ENCODE data around the gene VSTM2B.

VSTM2B gene

GRCh38 chr19:29497686-29498436, 27.9 kb upstream of the VSTM2B start:
- DNase-seq = no peak

- DNase-seq = no peak
Measured at GRCh38 chr19:29499261-29499920, 26.4 kb upstream of the VSTM2B start.

DNA sequence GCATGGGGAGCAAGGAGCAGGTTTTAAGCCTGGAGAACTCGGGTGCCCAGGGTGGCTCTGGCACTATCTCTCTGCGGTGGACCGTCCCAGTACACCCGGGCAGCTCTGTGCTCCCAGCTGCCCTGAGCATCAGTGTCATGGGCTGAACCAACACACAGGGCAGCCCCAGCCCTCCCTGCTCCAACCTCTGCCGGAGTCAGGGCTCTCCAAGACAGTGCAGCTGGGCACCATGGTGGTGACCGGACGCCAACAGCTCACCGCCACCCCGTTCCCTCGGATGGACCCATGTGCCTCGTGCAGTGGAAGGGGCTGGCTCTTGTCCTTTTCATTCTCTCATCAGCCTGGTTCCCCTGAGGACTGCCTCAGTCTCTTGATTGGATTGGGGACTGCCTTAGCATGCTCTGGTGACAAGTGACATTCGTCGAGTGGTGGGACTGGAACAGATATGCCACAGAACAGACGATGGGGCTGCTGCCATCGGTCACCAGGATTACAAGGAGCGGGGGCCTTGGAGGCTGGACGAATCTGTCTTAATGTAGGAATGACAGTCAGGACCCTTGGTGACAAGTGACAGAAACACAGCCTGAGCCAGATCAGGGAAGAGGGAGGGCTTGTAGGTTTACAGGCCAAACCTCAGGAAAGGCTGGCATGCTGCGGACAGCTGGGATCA, 25.7 kb upstream of the VSTM2B start:
- DNase-seq = no peak

- DNase-seq = no peak
Measured at GRCh38 chr19:29501816-29502580, 23.8 kb upstream of the VSTM2B start.

GRCh38 chr19:29502581-29502850, 23.3 kb upstream of the VSTM2B start:
- no peak for DNase-seq

DNA sequence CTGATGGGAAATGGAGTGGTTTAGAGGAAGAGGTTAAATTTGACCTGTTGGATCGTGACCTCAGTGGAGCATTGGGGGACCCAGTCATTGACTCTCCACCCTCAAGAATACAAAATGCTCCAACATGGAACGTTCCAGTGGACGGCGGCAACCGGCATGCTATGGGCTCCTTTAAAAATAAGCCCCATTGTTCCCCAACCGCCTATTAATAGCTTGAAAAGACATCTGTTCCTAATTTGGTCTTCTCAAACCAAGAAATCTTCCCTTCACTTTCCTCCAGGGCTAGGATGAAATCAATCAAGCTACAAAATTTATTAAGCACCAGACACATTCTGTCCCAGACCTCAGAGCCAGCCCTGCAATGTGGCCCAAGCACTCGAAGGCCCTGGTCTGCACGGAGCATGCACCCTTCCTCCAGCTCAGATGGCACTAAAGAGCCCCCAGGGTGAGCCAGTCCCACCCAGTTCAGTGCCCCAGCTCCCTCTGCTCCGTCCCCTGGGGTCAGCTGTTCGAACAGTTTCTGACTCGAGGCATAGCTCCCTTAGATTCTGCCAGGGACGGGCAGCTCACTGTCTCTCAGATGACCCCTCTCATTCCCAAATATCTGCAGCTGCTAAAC, 22.5 kb upstream of the VSTM2B start:
- no peak for DNase-seq

- no peak for DNase-seq
Measured at GRCh38 chr19:29503785-29504184, 22.0 kb upstream of the VSTM2B start.

DNA sequence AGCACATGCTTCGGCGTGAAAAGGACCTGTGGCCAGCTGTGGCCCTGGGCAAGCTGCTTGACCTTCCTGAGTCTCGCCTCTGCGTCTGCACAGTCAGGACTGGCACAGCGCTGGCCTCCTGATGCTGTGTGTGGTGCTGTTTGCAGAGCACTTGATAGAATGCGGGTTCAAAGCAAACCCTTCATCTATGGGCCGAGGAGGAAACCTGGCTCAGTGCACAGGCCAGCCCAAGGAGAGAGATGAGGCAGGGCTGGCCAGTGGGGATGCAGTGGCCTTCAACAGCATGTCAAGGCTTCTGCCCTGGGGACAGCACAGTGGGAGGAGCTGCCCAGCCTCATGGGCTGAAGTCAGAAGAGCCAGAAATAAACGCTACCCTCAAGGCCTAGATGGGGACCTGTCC, 21.3 kb upstream of the VSTM2B start:
- DNase-seq = no peak

DNA sequence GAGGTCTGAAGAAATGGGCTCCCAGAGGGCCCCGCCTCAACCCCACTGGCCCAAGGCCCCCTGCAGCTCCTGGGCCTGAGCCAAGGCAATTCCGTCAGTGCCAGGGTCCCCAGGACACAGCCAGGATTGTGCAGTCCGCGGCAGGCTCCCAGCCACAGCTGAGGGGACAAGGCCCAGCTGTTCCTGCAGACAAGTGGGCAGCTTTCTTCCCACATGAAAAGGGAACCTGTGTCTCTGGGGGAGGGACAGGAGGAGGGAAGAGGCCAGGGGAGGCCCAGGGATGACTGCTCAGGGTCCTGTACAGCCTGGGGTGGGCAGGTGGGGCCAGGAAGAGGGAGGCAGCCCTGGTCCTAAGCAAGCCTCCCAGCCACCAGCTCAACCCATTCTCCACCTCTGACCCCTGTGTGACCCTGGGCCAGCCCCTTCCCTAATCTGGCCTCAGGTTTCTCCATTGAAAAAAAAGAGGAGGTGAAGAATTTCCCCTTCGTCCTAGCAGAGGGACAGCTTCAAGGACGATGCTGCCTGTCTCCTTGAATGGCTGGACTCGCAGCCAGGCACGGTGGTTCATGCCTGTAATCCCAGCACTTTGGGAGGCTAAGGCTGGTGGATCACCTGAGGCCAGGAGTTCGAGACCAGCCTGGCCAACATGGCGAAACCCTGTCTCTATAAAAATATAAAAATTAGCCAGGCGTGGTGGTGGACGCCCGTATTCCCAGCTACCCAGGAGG, 20.5 kb upstream of the VSTM2B start:
- no peak for DNase-seq

DNA sequence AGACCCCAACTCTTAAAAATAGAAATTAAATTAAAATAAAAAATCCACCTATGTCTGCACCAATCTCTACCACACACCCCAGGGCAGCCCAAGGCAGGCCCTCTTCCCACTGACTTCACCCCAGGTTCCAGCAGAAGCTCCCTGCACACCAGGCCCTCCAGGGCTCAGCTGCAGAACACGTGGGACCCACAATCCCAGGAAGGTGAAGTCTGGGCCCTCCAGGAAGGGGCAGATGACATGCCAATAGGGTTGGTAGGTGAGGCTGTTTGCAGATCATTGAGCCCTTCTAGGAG, 19.2 kb upstream of the VSTM2B start:
- no peak for DNase-seq

GRCh38 chr19:29507081-29507860, 18.5 kb upstream of the VSTM2B start:
- no peak for DNase-seq

GRCh38 chr19:29508181-29508580, 17.6 kb upstream of the VSTM2B start:
- no peak for DNase-seq

DNA sequence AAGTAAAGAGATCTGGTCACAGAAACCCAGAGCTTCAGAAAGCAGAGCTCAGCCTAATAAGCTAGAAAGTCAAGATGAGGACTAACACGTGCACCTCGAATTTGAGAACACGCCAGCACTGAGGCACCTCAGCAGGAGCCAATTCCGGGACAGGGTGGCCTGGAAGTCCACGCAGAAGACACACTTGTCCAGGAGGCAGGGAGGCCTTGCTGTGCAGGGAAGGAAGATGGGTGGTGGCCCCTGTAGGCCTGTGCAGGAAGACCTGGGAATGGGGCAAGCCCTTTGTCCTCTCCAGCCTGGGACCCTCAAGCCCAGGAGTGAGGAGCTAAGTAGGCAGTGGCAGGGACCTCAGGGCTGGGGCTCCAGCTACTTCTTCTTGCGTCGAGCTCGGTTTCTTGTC, 16.3 kb upstream of the VSTM2B start:
- DNase-seq = no peak

DNA sequence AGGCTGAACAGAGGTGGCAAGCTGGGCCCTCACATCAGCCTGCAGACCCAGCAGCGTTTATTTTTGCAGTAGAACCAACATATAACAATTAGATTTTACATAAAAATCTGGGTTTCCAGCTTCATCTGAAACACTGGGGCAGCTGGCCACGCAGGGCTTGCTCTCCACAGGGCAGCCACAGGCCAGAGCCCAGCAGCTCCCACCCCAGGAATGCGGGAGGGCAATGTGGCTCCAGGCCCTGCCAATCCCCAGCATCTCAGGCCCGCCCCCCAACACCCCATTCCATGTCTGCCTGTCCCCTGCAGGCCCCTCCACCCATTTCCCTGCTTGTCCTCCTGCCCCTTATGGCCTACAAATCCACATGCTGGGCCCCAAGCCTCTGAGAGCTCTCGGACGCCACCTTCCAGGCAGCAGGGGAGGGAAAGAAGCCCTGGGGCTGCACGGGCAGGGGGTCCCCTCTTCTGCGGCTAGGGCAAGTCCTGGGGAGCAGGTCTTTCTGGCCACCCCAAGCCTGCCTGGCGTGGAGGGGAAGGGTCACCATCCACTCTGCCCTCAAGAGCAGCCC, 15.0 kb upstream of the VSTM2B start:
- no peak for DNase-seq

- DNase-seq = no peak
Measured at GRCh38 chr19:29511768-29512167, 14.0 kb upstream of the VSTM2B start.

DNA sequence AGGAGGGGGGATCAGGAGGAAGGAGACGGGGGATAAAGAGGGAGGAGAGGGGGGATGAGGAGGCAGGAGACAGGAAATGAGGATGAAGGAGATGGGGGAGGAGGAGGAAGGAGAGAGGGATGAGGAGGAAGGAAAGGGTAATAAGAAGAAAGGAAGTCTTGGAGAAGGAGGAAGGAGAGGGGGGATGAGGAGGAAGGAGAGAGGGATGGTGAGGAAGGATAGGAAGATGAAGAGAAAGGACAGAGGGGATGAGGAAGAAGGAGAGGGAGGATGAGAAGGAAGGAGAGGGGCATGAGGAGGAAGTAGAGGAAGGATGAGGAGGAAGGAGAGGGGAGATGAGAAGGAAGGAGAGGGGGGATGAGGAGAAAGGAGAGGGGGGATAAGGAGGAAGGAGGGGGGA, 13.0 kb upstream of the VSTM2B start:
- no peak for DNase-seq

- DNase-seq = no peak
Measured at GRCh38 chr19:29514525-29515232, 11.1 kb upstream of the VSTM2B start.

- no peak for DNase-seq
Measured at GRCh38 chr19:29515233-29515619, 10.6 kb upstream of the VSTM2B start.

DNA sequence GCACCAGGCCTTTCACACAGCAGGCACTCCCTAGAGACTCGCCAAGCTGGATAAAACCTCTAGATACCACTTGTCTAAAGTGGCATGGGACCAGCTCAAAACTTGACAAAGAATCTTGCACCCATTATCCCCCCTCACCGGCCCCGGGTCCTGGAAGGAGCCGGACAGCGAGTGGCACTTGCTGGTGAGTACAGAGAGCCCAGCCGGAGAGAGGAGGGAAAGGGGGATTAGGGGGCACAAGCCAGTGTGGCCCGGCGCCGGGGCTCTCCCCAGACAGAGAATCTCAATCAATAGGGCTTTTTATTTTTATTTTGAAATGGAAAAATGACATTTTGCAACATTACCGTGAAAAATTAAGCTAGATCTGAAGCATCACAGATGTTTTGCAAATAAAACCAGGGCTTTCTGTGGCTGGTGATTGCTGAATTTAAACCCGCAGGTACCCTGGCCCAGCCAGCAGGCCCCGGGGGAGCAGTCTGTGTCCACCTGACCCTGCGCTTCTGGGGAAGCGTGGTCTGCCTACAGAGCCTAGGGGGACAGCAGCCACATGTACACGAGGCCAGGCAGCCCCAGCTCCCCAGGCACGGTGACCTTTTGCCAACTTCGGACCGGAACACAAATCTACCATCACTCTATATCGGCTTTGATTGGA, 10.0 kb upstream of the VSTM2B start:
- DNase-seq = no peak

GRCh38 chr19:29516358-29516725, 9.5 kb upstream of the VSTM2B start:
- no peak for DNase-seq
